GM12878 (cell line): ENCODE data around the gene CCDC82. TPM values are rescaled to one million over a fixed set of nuclear protein-coding genes. Genes with fewer than 3 reads are reported as not detected.

ENCODE experiments used
- CBX3 ChIP-seq: fragments of 200-600 bp; sonication (generic); IDR thresholded peaks from 2 replicates; pipeline ENCODE4 v1.6.1; 2016; ENCODE audit warnings: low read depth, borderline replicate concordance
- E2F4 ChIP-seq: IDR thresholded peaks from 2 replicates; pipeline ENCODE4 v1.6.1; 2012; ENCODE audit warnings: low read depth, low read length, improper control_type of control experiment
- EED ChIP-seq: sonication (generic); IDR thresholded peaks from 2 replicates; pipeline ENCODE4 v1.6.1; 2016; ENCODE audit warnings: antibody characterized with exemption, low read depth
- EZH2 ChIP-seq: IDR thresholded peaks from 2 replicates; pipeline ENCODE4 v1.6.1; 2012; ENCODE audit warnings: low read depth, mild to moderate bottlenecking, control low read depth, inconsistent platforms, low read length, borderline replicate concordance; ENCODE audit not compliant: control insufficient read depth
- GABPA ChIP-seq: IDR thresholded peaks from 2 replicates; pipeline ENCODE4 v1.6.1; 2014; ENCODE audit warnings: antibody characterized with exemption, low read depth, mild to moderate bottlenecking, inconsistent platforms
- HDAC2 ChIP-seq: fragments of 200-600 bp; sonication (generic); IDR thresholded peaks from 2 replicates; pipeline ENCODE4 v1.6.1; 2017
- IRF4 ChIP-seq: IDR thresholded peaks from 2 replicates; pipeline ENCODE4 v1.6.1; 2011; ENCODE audit warnings: low read depth, low read length
- MAX ChIP-seq: IDR thresholded peaks from 2 replicates; pipeline ENCODE4 v1.6.1; 2012; ENCODE audit warnings: low read depth, low read length, improper control_type of control experiment
- MEF2A ChIP-seq: IDR thresholded peaks from 2 replicates; pipeline ENCODE4 v1.6.1; 2011; ENCODE audit warnings: low read depth, mild to moderate bottlenecking, low read length, moderate library complexity; ENCODE audit not compliant: insufficient read depth
- NR2C1 ChIP-seq: fragments of 450-650 bp; IDR thresholded peaks from 2 replicates; pipeline ENCODE4 v1.6.1; 2017; ENCODE audit warnings: antibody characterized with exemption, mild to moderate bottlenecking, moderate library complexity
- POU2F2 ChIP-seq: IDR thresholded peaks from 3 replicates; pipeline ENCODE4 v1.6.1; 2011; ENCODE audit warnings: low read depth, mild to moderate bottlenecking, low read length, borderline replicate concordance
- PRDM15 ChIP-seq: fragments of 450-650 bp; formaldehyde crosslinking; IDR thresholded peaks from 2 replicates; pipeline ENCODE4 v1.4.0; 2020; ENCODE audit warnings: mild to moderate bottlenecking, moderate library complexity
- RUNX3 ChIP-seq: IDR thresholded peaks from 2 replicates; pipeline ENCODE4 v1.6.1; 2012; ENCODE audit warnings: low read length, inconsistent platforms
- SMAD1 ChIP-seq: fragments of 450-650 bp; IDR thresholded peaks from 2 replicates; pipeline ENCODE4 v1.6.1; 2018; ENCODE audit warnings: mild to moderate bottlenecking, low read depth; ENCODE audit not compliant: partially characterized antibody
- SREBF2 ChIP-seq: IDR thresholded peaks from 2 replicates; pipeline ENCODE4 v1.6.1; 2012; ENCODE audit warnings: mild to moderate bottlenecking, low read length
- TCF7 ChIP-seq: IDR thresholded peaks from 2 replicates; pipeline ENCODE4 v1.6.1; 2014; ENCODE audit warnings: antibody characterized with exemption, borderline replicate concordance
- ZNF217 ChIP-seq: fragments of 450-650 bp; IDR thresholded peaks from 2 replicates; pipeline ENCODE4 v1.6.1; 2017; ENCODE audit warnings: antibody characterized with exemption, mild to moderate bottlenecking
- polyA plus RNA-seq, 11 experiments: library from polyadenylated mRNA; depleted of rRNA in 4 of 11; unstranded in 6 of 11; stranded (reverse) in 5 of 11; fragments of >200 nt; fragmentation: Nextera tagmentation in 4 of 11; fragmentation: Illumina TruSeq in 1 of 11; extraction: Ambion mirVana in 4 of 11; extraction: Trizol in 1 of 11; gene quantifications; 1 replicate in 1 of 11; 2 replicates in 10 of 11; pipeline versions ENCODE4 v1.2.1 to v1.2.3, GENCODE V29; 2011 to 2016; ENCODE audit warnings: inconsistent platforms in 2 of 11, missing spikeins in 2 of 11, low read depth in 1 of 11
- total RNA-seq, 4 experiments: library from RNA; depleted of rRNA in 3 of 4; stranded (reverse); fragments of >200 nt in 3 of 4; fragmentation: Illumina TruSeq in 1 of 4; extraction: Trizol in 1 of 4; gene quantifications; 2 replicates each; pipeline versions ENCODE4 v1.2.1 to v1.2.3, GENCODE V29; 2013 to 2021
- TF ChIP-seq, protein P1 (sequence below): fragments of 450-650 bp; IDR thresholded peaks from 2 replicates; pipeline ENCODE4 v1.6.1; 2017; ENCODE audit warnings: low read depth, mild to moderate bottlenecking, moderate library complexity
- TF ChIP-seq, protein P2 (sequence below): fragments of 450-650 bp; IDR thresholded peaks from 2 replicates; pipeline ENCODE4 v1.6.1; 2017; ENCODE audit warnings: mild to moderate bottlenecking, moderate library complexity

The CCDC82 gene
- total and polyA plus RNA-seq, 10 of the 15 experiments (the other 5 are each of a cell fraction or from before 2014, with no cell fraction given), result 15.2 to 62.4 (median 28.8) TPM

DNA sequence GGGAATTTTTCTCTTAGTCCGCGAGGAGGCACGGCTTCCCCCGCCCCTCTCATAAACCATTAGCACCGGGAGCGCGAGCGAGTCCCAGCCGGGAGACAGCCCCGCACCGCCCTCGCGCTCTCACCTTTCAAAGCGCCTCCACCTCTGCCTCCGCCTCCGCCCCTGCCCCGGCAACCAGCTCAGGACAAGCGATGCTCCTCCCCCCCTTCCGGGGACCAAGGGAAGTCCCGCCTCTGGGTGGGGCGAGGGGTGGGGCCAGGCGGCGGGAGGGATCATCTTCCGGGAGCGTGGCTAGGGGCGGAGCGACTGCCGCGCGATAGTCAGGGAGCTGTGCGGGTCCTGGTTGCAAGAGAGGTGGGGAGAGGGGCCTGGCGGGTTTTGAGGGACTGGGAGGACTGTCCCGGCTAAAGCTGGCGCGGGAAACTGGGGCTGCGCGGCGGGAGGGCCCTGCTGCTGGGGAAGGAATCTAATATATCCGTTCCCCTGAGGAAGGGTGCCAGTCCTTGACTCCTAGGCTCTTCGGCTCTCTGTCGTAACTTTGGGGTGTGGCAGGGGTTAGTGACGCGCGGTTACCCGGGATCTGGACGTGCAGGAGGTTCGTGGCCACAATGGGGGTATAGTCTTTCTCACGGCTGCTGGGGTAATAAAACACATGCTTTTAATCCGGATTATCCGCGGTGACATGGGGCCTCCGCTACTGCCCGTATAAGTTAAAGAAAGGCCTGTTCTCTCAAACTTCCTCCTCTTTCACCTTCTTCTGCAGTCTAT is at the start of gene CCDC82, which contains the start of gene JRKL (continued):
- TF ChIP-seq GABPA (peak; percentile 87), EZH2 (no peak), POU2F2 (no peak; the same call in 2 of the 3 replicates), IRF4 (no peak), CBX3 (no peak), NR2C1 (0 out of 2 replicates have a peak, but pooled peaks have one; percentile 15), HDAC2 (no peak), MAX (peak; percentile 63), RUNX3 (peak; percentile 49; the same call in 1 of the 2 replicates), PRDM15 (CRISPR knock-in tag) (no peak), SREBF2 (no peak), TCF7 (no peak), EED (peak; percentile 9; the same call in 1 of the 2 replicates), MEF2A (0 out of 2 replicates have a peak, but pooled peaks have one; percentile 6), ZNF217 (0 out of 2 replicates have a peak, but pooled peaks have one; percentile 8), SMAD1 (no peak), E2F4 (peak; percentile 56; the same call in 1 of the 2 replicates)
- TF ChIP-seq, protein P1, sequence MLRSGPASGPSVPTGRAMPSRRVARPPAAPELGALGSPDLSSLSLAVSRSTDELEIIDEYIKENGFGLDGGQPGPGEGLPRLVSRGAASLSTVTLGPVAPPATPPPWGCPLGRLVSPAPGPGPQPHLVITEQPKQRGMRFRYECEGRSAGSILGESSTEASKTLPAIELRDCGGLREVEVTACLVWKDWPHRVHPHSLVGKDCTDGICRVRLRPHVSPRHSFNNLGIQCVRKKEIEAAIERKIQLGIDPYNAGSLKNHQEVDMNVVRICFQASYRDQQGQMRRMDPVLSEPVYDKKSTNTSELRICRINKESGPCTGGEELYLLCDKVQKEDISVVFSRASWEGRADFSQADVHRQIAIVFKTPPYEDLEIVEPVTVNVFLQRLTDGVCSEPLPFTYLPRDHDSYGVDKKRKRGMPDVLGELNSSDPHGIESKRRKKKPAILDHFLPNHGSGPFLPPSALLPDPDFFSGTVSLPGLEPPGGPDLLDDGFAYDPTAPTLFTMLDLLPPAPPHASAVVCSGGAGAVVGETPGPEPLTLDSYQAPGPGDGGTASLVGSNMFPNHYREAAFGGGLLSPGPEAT, result no peak
- TF ChIP-seq, protein P2, sequence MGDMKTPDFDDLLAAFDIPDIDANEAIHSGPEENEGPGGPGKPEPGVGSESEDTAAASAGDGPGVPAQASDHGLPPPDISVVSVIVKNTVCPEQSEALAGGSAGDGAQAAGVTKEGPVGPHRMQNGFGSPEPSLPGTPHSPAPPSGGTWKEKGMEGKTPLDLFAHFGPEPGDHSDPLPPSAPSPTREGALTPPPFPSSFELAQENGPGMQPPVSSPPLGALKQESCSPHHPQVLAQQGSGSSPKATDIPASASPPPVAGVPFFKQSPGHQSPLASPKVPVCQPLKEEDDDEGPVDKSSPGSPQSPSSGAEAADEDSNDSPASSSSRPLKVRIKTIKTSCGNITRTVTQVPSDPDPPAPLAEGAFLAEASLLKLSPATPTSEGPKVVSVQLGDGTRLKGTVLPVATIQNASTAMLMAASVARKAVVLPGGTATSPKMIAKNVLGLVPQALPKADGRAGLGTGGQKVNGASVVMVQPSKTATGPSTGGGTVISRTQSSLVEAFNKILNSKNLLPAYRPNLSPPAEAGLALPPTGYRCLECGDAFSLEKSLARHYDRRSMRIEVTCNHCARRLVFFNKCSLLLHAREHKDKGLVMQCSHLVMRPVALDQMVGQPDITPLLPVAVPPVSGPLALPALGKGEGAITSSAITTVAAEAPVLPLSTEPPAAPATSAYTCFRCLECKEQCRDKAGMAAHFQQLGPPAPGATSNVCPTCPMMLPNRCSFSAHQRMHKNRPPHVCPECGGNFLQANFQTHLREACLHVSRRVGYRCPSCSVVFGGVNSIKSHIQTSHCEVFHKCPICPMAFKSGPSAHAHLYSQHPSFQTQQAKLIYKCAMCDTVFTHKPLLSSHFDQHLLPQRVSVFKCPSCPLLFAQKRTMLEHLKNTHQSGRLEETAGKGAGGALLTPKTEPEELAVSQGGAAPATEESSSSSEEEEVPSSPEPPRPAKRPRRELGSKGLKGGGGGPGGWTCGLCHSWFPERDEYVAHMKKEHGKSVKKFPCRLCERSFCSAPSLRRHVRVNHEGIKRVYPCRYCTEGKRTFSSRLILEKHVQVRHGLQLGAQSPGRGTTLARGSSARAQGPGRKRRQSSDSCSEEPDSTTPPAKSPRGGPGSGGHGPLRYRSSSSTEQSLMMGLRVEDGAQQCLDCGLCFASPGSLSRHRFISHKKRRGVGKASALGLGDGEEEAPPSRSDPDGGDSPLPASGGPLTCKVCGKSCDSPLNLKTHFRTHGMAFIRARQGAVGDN, result peak; percentile 61; the same call in 1 of the 2 replicates
